ENCODE measurements around the gene PRKAR1B.

Gene PRKAR1B

DNA sequence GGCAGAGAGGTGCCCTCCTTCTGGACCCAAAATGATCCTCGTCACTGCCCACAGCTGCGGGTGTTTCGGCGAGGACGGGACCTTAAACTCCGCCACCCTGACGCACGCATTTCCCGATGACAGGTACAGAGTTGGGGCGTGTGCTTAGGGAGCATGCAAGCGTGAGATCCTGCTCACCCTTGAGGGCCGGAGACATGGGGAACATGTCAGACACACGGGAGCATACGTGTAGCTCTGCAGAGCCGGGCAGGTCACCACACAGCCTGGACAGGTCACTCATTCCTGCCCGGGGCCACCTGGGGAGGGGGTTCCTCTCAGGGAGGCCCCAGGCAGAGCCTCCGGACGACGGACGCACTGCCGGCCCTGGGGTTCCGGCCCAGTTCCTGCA, 149.8 kb downstream of the PRKAR1B start (continued):
- TF ChIP-seq ZNF560 (tag by site-specific recombination; IDR thresholded peaks at IDR 0.05; ENCODE audit: borderline replicate concordance) (no peak), OSR2 (tag by site-specific recombination; IDR thresholded peaks at IDR 0.05) (no peak), ZNF146 (tag by site-specific recombination; IDR thresholded peaks at IDR 0.05) (no peak)

DNA sequence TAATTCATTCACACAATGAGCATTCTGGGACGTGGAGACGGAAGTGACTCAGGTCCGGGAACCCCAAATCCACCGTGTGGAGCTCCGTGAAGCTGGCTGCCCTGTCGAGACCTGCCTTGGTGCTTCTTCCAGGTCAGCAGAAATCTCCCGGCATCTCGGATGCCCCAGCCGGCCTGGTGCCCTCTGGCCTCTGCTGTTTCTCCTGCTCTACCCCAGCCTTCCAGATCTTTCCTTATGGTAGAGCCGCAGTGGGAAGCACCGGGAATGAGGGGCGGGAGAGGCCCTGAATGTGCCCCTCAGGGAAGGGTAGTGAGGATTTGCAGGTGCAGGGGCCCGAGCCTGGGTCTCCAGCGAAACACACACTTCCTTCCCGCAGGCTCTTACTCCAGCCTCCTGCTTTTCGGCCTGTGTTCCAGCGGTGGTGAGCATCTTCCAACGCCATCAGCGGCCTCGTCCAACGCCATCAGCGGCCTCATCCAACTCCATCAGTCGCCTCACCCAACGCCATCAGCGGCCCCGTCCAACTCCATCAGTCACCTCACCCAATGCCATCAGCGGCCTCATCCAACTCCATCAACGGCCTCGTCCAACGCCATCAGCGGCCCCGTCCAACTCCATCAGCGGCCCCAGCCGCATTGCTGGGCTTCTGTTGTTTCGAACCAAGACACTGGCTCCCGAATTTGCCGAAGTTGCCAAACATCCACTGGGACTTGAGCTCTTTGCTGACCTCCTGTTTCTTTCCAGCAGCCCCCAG, 150.4 kb downstream of the PRKAR1B start:
- ChIA-PET POLR2A (no interaction called here), CTCF (no interaction called here)
- Histone ChIP-seq H3K27ac (ENCODE audit: extremely low read depth, low read depth, low read length) (no peak overlapping the region), H3K4me3 (ENCODE audit: low read depth, low read length) (no peak overlapping the region), H3K4me1 (ENCODE audit: control insufficient read depth, insufficient read depth, low read length) (no peaks in the 10 kb centered on the region), H3K36me3 (ENCODE audit: control insufficient read depth in 2 of 2, insufficient read depth in 1 of 2, low read length in 2 of 2) (no peaks in the 10 kb centered on the region), H3K9me3 (ENCODE audit: control insufficient read depth, insufficient read depth, low read depth, low read length) (no peaks in the 10 kb centered on the region)
- TF ChIP-seq ZBTB26 (tag by site-specific recombination; optimal IDR thresholded peaks at IDR 0.05) (no peak), ZNF501 (tag by site-specific recombination; IDR thresholded peaks at IDR 0.05) (no peak), ZNF777 (tag by site-specific recombination; IDR thresholded peaks at IDR 0.05; ENCODE audit: borderline replicate concordance) (no peak), BCL11B (tag by site-specific recombination; IDR thresholded peaks at IDR 0.05; ENCODE audit: low read depth) (no peak), ZNF202 (tag by site-specific recombination; IDR thresholded peaks at IDR 0.05; ENCODE audit: borderline replicate concordance) (no peak), PBX3 (CRISPR knock-in tag; IDR thresholded peaks at IDR 0.05) (no peak), ZNF391 (tag by site-specific recombination; IDR thresholded peaks at IDR 0.05; ENCODE audit: borderline replicate concordance, low read depth) (no peak), GLI4 (tag by site-specific recombination; IDR thresholded peaks at IDR 0.05) (no peak), ZNF626 (tag by site-specific recombination; IDR thresholded peaks at IDR 0.05) (no peak), ZBTB20 (tag by site-specific recombination; IDR thresholded peaks at IDR 0.05) (no peak), ZSCAN30 (tag by site-specific recombination; IDR thresholded peaks at IDR 0.05) (no peak), ZNF571 (tag by site-specific recombination; IDR thresholded peaks at IDR 0.05) (no peak), EGR2 (tag by site-specific recombination; IDR thresholded peaks at IDR 0.05; ENCODE audit: low read depth) (no peak), ZEB2 (tag by site-specific recombination; IDR thresholded peaks at IDR 0.05) (no peak)
- TF ChIP-seq, protein P1, sequence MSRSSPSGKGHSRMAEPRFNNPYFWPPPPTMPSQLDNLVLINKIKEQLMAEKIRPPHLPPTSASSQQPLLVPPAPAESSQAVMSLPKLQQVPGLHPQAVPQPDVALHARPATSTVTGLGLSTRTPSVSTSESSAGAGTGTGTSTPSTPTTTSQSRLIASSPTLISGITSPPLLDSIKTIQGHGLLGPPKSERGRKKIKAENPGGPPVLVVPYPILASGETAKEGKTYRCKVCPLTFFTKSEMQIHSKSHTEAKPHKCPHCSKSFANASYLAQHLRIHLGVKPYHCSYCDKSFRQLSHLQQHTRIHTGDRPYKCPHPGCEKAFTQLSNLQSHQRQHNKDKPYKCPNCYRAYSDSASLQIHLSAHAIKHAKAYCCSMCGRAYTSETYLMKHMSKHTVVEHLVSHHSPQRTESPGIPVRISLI (tag by site-specific recombination; IDR thresholded peaks at IDR 0.05) = no peak
- TF ChIP-seq, protein P2, sequence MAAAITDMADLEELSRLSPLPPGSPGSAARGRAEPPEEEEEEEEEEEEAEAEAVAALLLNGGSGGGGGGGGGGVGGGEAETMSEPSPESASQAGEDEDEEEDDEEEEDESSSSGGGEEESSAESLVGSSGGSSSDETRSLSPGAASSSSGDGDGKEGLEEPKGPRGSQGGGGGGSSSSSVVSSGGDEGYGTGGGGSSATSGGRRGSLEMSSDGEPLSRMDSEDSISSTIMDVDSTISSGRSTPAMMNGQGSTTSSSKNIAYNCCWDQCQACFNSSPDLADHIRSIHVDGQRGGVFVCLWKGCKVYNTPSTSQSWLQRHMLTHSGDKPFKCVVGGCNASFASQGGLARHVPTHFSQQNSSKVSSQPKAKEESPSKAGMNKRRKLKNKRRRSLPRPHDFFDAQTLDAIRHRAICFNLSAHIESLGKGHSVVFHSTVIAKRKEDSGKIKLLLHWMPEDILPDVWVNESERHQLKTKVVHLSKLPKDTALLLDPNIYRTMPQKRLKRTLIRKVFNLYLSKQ (tag by site-specific recombination; IDR thresholded peaks at IDR 0.05; ENCODE audit: borderline replicate concordance) = no peak
